Stimulated activated effector memory CD8-positive, alpha-beta T cell treated with anti-CD3 and anti-CD28 coated beads, Interleukin-12 subunit alpha, Interleukin-12 subunit beta, amount 100 ng/mL, for 72 hours (primary cell): ENCODE results near the gene ANKRD2.

Experiments
- ATAC-seq: fragments of 150-1000 bp; cut with Tn5 transposase; 2 replicates; pipeline ENCODE4 v1.10.0; 2021
- DNase-seq, 2 donors: peaks; one replicate each; pipeline ENCODE4 v3.0.0; 2021 to 2022; ENCODE audit warnings: low spot score in 2 of 2
- H3K27ac Mint-ChIP-seq: one replicate; pipeline ENCODE4 v1.8.0; 2022; ENCODE audit warnings: mild to moderate bottlenecking, mixed read lengths
- H3K36me3 Mint-ChIP-seq: one replicate; pipeline ENCODE4 v1.8.0; 2022; ENCODE audit warnings: mild to moderate bottlenecking, mixed read lengths
- H3K4me1 Mint-ChIP-seq: one replicate; pipeline ENCODE4 v1.8.0; 2022; ENCODE audit warnings: mixed read lengths
- H3K4me3 Mint-ChIP-seq: one replicate; pipeline ENCODE4 v1.8.0; 2022; ENCODE audit warnings: mild to moderate bottlenecking, mixed read lengths
- H3K9me3 Mint-ChIP-seq: one replicate; pipeline ENCODE4 v1.8.0; 2022; ENCODE audit warnings: mixed read lengths

Gene ANKRD2

DNA sequence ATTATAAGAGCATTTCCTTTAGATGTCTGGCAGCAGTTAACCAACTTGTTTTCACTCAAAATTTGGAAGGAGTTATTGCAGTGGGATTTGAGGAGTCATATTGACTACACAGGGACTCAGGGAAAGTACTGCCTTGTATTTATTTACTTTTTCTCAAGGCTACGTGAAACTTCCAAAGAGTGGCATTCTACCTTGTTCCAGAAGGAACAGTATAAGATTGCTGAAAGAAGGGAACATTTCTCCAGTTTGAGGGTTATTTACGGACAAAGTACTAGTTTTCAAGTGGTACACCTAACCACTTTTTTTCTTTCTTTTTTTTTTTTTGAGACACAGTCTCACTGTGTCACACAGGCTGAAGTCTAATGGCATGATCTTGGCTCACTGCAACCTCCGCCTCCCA, 55.6 kb downstream of the ANKRD2 start:
- Mint-ChIP-seq H3K27ac (peak overlapping the region; percentile 29), H3K4me3 (no peak overlapping the region)
- no peak for DNase-seq

DNA sequence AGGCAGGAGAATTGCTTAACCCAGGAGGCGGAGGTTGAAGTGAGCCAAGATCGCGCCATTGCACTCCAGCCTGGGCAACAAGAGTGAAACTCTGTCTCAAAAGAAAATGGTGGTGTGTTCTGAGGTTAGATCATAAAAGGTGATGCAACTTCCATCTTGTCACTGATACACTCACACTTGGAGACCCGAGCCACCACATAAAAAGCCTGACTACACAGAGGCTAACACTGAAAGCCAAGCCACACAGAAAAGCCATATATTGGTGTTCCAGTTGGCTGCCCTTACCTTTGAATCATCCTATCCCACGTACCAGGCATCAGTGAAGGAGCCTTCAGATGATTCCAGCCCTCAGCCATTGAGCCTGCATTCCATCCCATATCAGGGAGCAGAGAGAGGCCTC, 56.7 kb downstream of the ANKRD2 start:
- H3K4me1 Mint-ChIP-seq, result peaks cover 19% of the 10 kb centered on the region
- H3K4me3 Mint-ChIP-seq, result no peak overlapping the region
- no peak overlapping the region for H3K27ac Mint-ChIP-seq
- ATAC-seq, result no peak
- H3K9me3 Mint-ChIP-seq, result no peaks in the 10 kb centered on the region
- no peak for DNase-seq
- peaks cover 7% of the 10 kb centered on the region for H3K36me3 Mint-ChIP-seq

More for the DNA sequence above, 55.6 kb downstream of the ANKRD2 start:
- Mint-ChIP-seq H3K36me3 (peaks cover 3% of the 10 kb centered on the region), H3K9me3 (no peaks in the 10 kb centered on the region), H3K4me1 (peaks cover 10% of the 10 kb centered on the region)
- ATAC-seq, result no peak

DNA sequence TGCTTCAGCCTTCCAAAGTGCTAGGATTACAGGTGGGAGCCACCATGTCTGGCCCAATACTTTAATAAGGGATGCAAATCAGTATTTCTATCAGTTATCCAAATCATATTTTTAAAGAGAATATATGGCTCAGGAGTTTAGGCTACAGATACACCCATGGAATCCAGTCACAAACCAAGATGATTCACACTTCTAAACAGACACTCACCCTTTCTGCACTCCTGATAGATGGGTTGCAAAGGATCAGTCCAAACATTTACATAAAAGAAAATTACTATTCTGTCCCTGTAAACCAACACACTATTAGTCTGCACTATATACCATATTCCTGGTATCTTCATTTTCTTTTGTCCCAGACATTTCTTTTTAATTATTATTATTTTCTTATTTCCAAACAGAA, 58.5 kb downstream of the ANKRD2 start:
- no peak for ATAC-seq
- peaks cover 7% of the 10 kb centered on the region for H3K36me3 Mint-ChIP-seq
- no peak overlapping the region for H3K27ac Mint-ChIP-seq
- DNase-seq, result no peak
- no peaks in the 10 kb centered on the region for H3K9me3 Mint-ChIP-seq
- no peak overlapping the region for H3K4me3 Mint-ChIP-seq
- H3K4me1 Mint-ChIP-seq, result peaks cover 19% of the 10 kb centered on the region

DNA sequence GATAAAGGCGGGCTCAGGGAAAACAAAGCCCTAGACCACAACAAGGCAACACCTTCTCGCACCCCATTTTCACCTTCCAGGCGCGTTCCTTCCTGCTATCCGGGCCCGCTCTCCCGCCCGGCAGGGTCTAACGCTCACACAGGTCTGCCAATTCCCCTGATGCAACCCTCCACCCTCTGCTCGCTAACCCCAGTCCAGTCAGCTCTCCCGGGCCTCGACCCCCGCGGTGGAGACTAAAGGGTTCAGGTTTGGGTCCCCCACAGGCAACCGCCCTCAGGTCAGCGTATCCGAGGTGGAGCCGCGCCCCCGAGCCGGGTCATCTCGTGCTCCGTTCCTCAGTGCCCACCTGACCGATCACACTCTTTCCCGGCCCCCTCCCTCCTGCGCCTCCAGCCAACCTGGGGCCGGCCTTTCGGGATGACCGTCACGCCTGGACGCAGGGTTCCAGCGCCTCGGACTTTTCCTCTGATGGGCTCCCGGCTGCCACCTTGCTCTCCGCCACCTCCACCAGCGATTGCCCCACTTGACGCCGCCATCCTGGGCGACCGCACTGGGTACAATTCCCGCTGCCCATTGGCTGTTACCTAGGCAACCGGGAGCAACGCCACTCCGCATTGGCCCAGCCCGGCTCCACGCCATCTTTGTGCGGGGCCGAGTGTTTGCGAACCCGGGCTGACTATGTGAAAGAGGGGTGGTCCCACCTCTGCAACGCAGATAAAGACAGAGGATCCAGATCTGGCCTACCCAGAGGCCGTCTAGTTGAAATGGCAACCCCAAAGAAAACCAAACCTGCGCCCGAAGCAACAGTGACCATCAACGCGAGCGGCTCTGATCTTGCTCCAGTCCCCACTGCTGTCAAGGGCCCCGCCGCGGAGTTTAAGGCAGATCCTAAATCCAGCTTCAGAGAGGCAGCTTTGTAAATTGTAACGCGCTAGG, 60.6 kb downstream of the ANKRD2 start, which contains the start of gene MORN4:
MORN4 (minus strand) TSS at position 552 of the 936 bp plus-strand sequence. CDS start 13,847 bp downstream, outside the sequence.
- H3K4me3 Mint-ChIP-seq, result peak within 1 kb of the TSS; percentile 100
- peak; percentile 99 for ATAC-seq
- peak within 1 kb of the TSS; percentile 97 for H3K27ac Mint-ChIP-seq
- peak; percentile 74 to 93 for DNase-seq
- peaks cover 7% of the 10 kb centered on the region for H3K36me3 Mint-ChIP-seq
- no peaks in the 10 kb centered on the region for H3K9me3 Mint-ChIP-seq
- peaks cover 19% of the 10 kb centered on the region for H3K4me1 Mint-ChIP-seq
